HepG2 (cell line): ENCODE results near the gene SASH1. TPM values are rescaled to one million over a fixed set of nuclear protein-coding genes. Genes with fewer than 3 reads are reported as not detected.

Source experiments
- ATAC-seq: fragments of 200-7000 bp; cut with Tn5 transposase; 3 replicates; pipeline ENCODE4 v1.9.1; 2020; ENCODE audit warnings: mild to moderate bottlenecking, moderate library complexity
- BruUV-seq: library from RNA; stranded (reverse); fragments of 400-500 nt; replicated peaks from 2 replicates; lab custom pipeline; 2021; lab: Mats Ljungman, UMichigan
- CTCF ChIA-PET: fragments of 300-600 bp; formaldehyde crosslinking; extraction: SDS; loops from one replicate; lab custom pipeline; 2021; ENCODE audit warnings: low total read pairs, inconsistent platforms, low intra/inter-chr PET ratio; lab: Yijun Ruan, JAX
- POLR2A ChIA-PET: fragments of 350-600 bp; sonication (Branson Sonifier 250); formaldehyde crosslinking; loops from one replicate; lab custom pipeline; 2020; ENCODE audit warnings: antibody characterized with exemption, inconsistent platforms; lab: Yijun Ruan, JAX
- DNase-seq: peaks from one replicate; pipeline ENCODE4 v3.0.0-alpha.2; 2015; ENCODE audit warnings: low spot score
- FAIRE-seq: peaks from 3 replicates; lab custom pipeline; 2011; peaks lifted over from hg19 to GRCh38; lab: Jason Lieb, UNC
- H2AFZ ChIP-seq: one replicate; pipeline ENCODE4 v1.6.1; 2011; ENCODE audit warnings: low read length, inconsistent platforms
- H3K27ac ChIP-seq: fragments of 300-600 bp; 3 replicates; pipeline ENCODE4 v1.8.0; 2011; ENCODE audit warnings: mixed run types, mild to moderate bottlenecking, mixed read lengths, low read length, inconsistent platforms; ENCODE audit not compliant: insufficient read depth; ENCODE audit errors: extremely low read length
- H3K27me3 ChIP-seq, 2 experiments: fragments of 200-600 bp in 1 of 2; 2 replicates in 1 of 2; 3 replicates in 1 of 2; pipeline versions ENCODE4 v1.6.0 to v1.8.0; 2011; ENCODE audit warnings: low read length in 2 of 2, mild to moderate bottlenecking in 2 of 2, moderate library complexity in 2 of 2, inconsistent platforms in 1 of 2; ENCODE audit not compliant: insufficient read depth in 2 of 2, control insufficient read depth in 1 of 2
- H3K36me3 ChIP-seq, 2 experiments: fragments of 200-600 bp in 1 of 2; replicated peaks in 1 of 2; 2 replicates in 1 of 2; 3 replicates in 1 of 2; pipeline versions ENCODE4 v1.5.1 to v1.8.0; 2011; ENCODE audit warnings: low read length in 2 of 2, inconsistent platforms in 1 of 2; ENCODE audit not compliant: insufficient read depth in 2 of 2, control insufficient read depth in 1 of 2
- H3K4me1 ChIP-seq: 2 replicates; pipeline ENCODE4 v1.5.1; 2012; ENCODE audit warnings: low read length, inconsistent platforms; ENCODE audit not compliant: insufficient read depth
- H3K4me2 ChIP-seq: 2 replicates; pipeline ENCODE4 v1.6.0; 2011; ENCODE audit warnings: low read depth, low read length, inconsistent platforms
- H3K4me3 ChIP-seq, 3 experiments: fragments of 200-600 bp in 1 of 3; sonication (generic), shearing (Covaris generic) in 1 of 3; replicated peaks in 1 of 3; 2 replicates each; pipeline ENCODE4 v1.5.1; 2011 to 2016; ENCODE audit warnings: low read length in 3 of 3, inconsistent platforms in 2 of 3, low read depth in 2 of 3, mild to moderate bottlenecking in 2 of 3, control low read depth in 1 of 3, mixed read lengths in 1 of 3; ENCODE audit not compliant: insufficient read depth in 1 of 3
- H3K79me2 ChIP-seq: one replicate; pipeline ENCODE4 v1.6.1; 2011; ENCODE audit warnings: low read length, inconsistent platforms; ENCODE audit not compliant: insufficient read depth
- H3K9ac ChIP-seq: 2 replicates; pipeline ENCODE4 v1.6.0; 2011; ENCODE audit warnings: mild to moderate bottlenecking, low read depth, low read length, inconsistent platforms; ENCODE audit not compliant: insufficient read depth
- H3K9me3 ChIP-seq: 2 replicates; pipeline ENCODE4 v1.5.1; 2012; ENCODE audit warnings: mild to moderate bottlenecking, low read length
- H4K20me1 ChIP-seq: 2 replicates; pipeline ENCODE4 v1.6.0; 2011; ENCODE audit warnings: inconsistent platforms, mild to moderate bottlenecking, low read length, moderate library complexity; ENCODE audit not compliant: insufficient read depth
- ATF2 ChIP-seq: sonication (generic); formaldehyde crosslinking; IDR thresholded peaks from 2 replicates; pipeline ENCODE4 v1.4.0; 2020; ENCODE audit warnings: missing genetic modification reagents
- CEBPG ChIP-seq: IDR thresholded peaks from 2 replicates; pipeline ENCODE4 v1.6.1; 2016
- EEA1 ChIP-seq: sonication (generic); formaldehyde crosslinking; IDR thresholded peaks from 2 replicates; pipeline ENCODE4 v1.5.1; 2020; ENCODE audit warnings: mild to moderate bottlenecking, missing genetic modification reagents, borderline replicate concordance
- GLI4 ChIP-seq: sonication (generic); formaldehyde crosslinking; IDR thresholded peaks from 2 replicates; pipeline ENCODE4 v1.5.1; 2020; ENCODE audit warnings: missing genetic modification reagents, mild to moderate bottlenecking, moderate library complexity, borderline replicate concordance
- KDM6A ChIP-seq: IDR thresholded peaks from 2 replicates; pipeline ENCODE4 v1.6.1; 2016; ENCODE audit warnings: low read depth
- MBNL3 ChIP-seq: fragments of 250-450 bp; sonication (Bioruptor Pico); conservative IDR thresholded peaks from 2 replicates; pipeline ENCODE4 v1.8.0; 2022; ENCODE audit warnings: mild to moderate bottlenecking, inconsistent platforms
- MTERF4 ChIP-seq: sonication (generic); formaldehyde crosslinking; IDR thresholded peaks from 2 replicates; pipeline ENCODE4 v1.8.0; 2023; ENCODE audit warnings: mild to moderate bottlenecking, missing genetic modification reagents
- MYPOP ChIP-seq: sonication (generic); formaldehyde crosslinking; IDR thresholded peaks from 2 replicates; pipeline ENCODE4 v1.8.1; 2023; ENCODE audit warnings: mild to moderate bottlenecking, moderate library complexity, missing genetic modification reagents
- NR2F2 ChIP-seq: IDR thresholded peaks from 2 replicates; pipeline ENCODE4 v1.6.1; 2012; ENCODE audit warnings: low read depth, inconsistent platforms, borderline replicate concordance
- REXO4 ChIP-seq: sonication (generic); formaldehyde crosslinking; IDR thresholded peaks from 2 replicates; pipeline ENCODE4 v1.8.0; 2022; ENCODE audit warnings: missing genetic modification reagents, mild to moderate bottlenecking, borderline replicate concordance
- TEAD2 ChIP-seq: sonication (generic); formaldehyde crosslinking; IDR thresholded peaks from 2 replicates; pipeline ENCODE4 v1.9.0; 2021; ENCODE audit warnings: missing genetic modification reagents
- ZNF33B ChIP-seq: sonication (generic); formaldehyde crosslinking; IDR thresholded peaks from 2 replicates; pipeline ENCODE4 v1.5.1; 2020; ENCODE audit warnings: mild to moderate bottlenecking, missing genetic modification reagents
- ZNF432 ChIP-seq: sonication (generic); formaldehyde crosslinking; IDR thresholded peaks from 2 replicates; pipeline ENCODE4 v1.5.0; 2020; ENCODE audit warnings: missing genetic modification reagents, mild to moderate bottlenecking, borderline replicate concordance
- ZNF577 ChIP-seq: sonication (generic); formaldehyde crosslinking; IDR thresholded peaks from 2 replicates; pipeline ENCODE4 v1.4.0; 2020; ENCODE audit warnings: mild to moderate bottlenecking, low read depth, missing genetic modification reagents, borderline replicate concordance
- ZNF652 ChIP-seq: IDR thresholded peaks from 2 replicates; pipeline ENCODE4 v1.6.1; 2016; ENCODE audit warnings: low read depth, borderline replicate concordance
- ZNF841 ChIP-seq: sonication (generic); formaldehyde crosslinking; IDR thresholded peaks from 2 replicates; pipeline ENCODE4 v1.8.1; 2023; ENCODE audit warnings: missing genetic modification reagents, borderline replicate concordance
- WGBS: methylation state at CpG from one replicate; pipeline ENCODE4 v1.1.6; 2017; ENCODE audit warnings: low lambda C conversion rate; 5-methylcytosine and 5-hydroxymethylcytosine counted together
- in situ Hi-C: cut with HindIII; loops from 2 replicates; pipeline ENCODE4 v1.10.0; 2017; ENCODE audit warnings: low pct_unique_long_range_greater_than_20kb; ENCODE audit not compliant: extremely low pct_ligation_motif_present
- intact Hi-C: fragments of 100-400 bp; cut with micrococcal nuclease; formaldehyde crosslinking; loops from one replicate; pipeline ENCODE4 v1.10.0; 2022; ENCODE audit not compliant: unreplicated experiment
- polyA plus RNA-seq, 8 experiments: library from polyadenylated mRNA; depleted of rRNA in 3 of 8; stranded (reverse) in 7 of 8; unstranded in 1 of 8; fragments of >200 nt; fragmentation: Illumina TruSeq in 4 of 8; extraction: Trizol in 4 of 8; gene quantifications; 2 replicates each; pipeline versions ENCODE4 v1.2.1 to v1.2.3, GENCODE V29; 2011 to 2016; ENCODE audit warnings: low read depth in 4 of 8, missing spikeins in 1 of 8, mixed read lengths in 1 of 8; ENCODE audit not compliant: insufficient read depth in 1 of 8
- total RNA-seq, 5 experiments: library from RNA; depleted of rRNA; stranded (reverse); fragments of >200 nt; fragmentation: Illumina TruSeq; extraction: Trizol; gene quantifications; 2 replicates each; pipeline ENCODE4 v1.2.3, GENCODE V29; 2016; ENCODE audit warnings: low read depth in 1 of 5
- TF ChIP-seq, protein P1 (sequence below): sonication (generic); formaldehyde crosslinking; IDR thresholded peaks from 2 replicates; pipeline ENCODE4 v1.5.0; 2020; ENCODE audit warnings: missing genetic modification reagents

SASH1 gene
- total and polyA plus RNA-seq, 2 of the 13 experiments (the other 11 are each of a cell fraction or from before 2014, with no cell fraction given): 7.5 to 8.2 TPM

DNA sequence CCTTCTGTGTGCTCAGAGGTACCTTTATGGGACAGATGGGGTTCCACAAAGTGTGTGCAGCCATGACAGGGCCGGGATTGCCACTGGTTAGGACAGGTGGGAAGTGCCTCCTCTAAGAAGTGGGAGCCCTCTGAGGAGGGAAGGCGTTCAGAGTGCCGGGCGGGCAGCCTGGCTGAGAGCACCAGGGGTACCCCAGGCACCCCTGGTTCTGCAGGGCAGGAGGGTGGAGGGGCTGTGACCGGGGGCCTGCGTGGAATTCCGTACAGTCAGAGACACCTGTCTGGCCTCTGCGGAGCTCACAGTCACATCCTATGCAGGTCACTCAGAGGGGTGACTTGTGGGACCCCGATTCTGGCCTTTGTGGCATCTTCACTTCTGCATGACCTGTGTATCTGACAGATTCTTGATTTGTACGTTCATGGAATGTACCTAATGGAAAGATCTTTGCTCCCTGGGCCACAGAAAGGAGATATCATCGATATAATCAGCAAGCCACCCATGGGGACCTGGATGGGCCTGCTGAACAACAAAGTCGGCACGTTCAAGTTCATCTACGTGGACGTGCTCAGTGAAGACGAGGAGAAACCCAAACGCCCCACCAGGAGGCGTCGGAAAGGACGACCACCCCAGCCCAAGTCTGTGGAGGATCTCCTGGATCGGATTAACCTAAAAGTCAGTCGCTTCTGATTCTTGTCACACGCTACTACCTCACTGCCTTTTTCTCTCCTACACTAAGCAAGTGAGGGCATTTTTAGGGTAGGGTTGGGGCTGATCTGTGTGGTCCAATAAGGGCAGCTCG is 190.9 kb downstream of the SASH1 start (continued):
- no peak for TF ChIP-seq MYPOP (CRISPR knock-in tag)
- TF ChIP-seq CEBPG (CRISPR knock-in tag): no peak
- no peak for TF ChIP-seq ZNF577 (CRISPR knock-in tag)
- TF ChIP-seq ZNF841: no peak
- TF ChIP-seq MBNL3: no peak
- TF ChIP-seq TEAD2: no peak

DNA sequence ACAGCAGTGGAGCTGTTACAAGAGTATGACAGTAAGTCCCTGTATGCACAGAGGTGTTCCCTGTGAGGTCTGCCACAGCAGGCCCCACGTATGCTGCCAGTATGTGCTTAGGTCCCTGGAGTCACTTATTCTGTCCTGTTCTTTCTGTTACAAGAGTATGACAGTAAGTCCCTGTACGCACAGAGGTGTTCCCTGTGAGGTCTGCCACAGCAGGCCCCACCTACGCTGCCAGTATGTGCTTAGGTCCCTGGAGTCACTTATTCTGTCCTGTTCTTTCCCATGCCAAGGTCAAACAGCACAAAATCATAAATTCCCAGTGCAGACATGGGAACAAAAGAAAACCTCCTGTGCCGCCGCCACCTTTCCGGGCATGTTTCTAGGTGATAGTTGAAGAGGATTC is 192.2 kb downstream of the SASH1 start:
- in situ Hi-C loops (no loop called here), intact Hi-C loops (no loop called here)
- Histone ChIP-seq H3K9ac (no peak overlapping the region), H2AFZ (no peak overlapping the region), H3K4me2 (no peak overlapping the region), H3K79me2 (no peaks in the 10 kb centered on the region), H3K4me3 (no peak overlapping the region), H3K36me3 (peaks cover 30 to 57% of the 10 kb centered on the region in 2 experiments), H3K4me1 (no peaks in the 10 kb centered on the region; the same call in 1 of the 2 replicates), H4K20me1 (no peaks in the 10 kb centered on the region), H3K9me3 (no peaks in the 10 kb centered on the region), H3K27me3 (no peaks in the 10 kb centered on the region), H3K27ac (no peak overlapping the region)
- no peak for DNase-seq
- CTCF ChIA-PET: no interaction called here
- no peak for FAIRE-seq
- POLR2A ChIA-PET: no interaction called here
- 98% methylated on average over 6 of the region's 6 CpGs for WGBS
- TF ChIP-seq REXO4 (no peak), KDM6A (no peak), ZNF33B (CRISPR knock-in tag) (no peak), ATF2 (no peak), GLI4 (no peak), EEA1 (CRISPR knock-in tag) (no peak), ZNF432 (CRISPR knock-in tag) (no peak), NR2F2 (no peak), MTERF4 (no peak), ZNF652 (CRISPR knock-in tag) (no peak)
- TF ChIP-seq, protein P1, sequence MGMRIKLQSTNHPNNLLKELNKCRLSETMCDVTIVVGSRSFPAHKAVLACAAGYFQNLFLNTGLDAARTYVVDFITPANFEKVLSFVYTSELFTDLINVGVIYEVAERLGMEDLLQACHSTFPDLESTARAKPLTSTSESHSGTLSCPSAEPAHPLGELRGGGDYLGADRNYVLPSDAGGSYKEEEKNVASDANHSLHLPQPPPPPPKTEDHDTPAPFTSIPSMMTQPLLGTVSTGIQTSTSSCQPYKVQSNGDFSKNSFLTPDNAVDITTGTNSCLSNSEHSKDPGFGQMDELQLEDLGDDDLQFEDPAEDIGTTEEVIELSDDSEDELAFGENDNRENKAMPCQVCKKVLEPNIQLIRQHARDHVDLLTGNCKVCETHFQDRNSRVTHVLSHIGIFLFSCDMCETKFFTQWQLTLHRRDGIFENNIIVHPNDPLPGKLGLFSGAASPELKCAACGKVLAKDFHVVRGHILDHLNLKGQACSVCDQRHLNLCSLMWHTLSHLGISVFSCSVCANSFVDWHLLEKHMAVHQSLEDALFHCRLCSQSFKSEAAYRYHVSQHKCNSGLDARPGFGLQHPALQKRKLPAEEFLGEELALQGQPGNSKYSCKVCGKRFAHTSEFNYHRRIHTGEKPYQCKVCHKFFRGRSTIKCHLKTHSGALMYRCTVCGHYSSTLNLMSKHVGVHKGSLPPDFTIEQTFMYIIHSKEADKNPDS (CRISPR knock-in tag): no peak
- no peak for ATAC-seq
- BruUV-seq: no TSS peak
